CD4-positive, CD25-positive, alpha-beta regulatory T cell (primary cell): Measurements from ENCODE around the gene TIMM13. TPM values are rescaled to one million over a fixed set of nuclear protein-coding genes. Genes with fewer than 3 reads are reported as not detected.

Experiments used
- ATAC-seq, 2 donors: fragments of 150-1000 bp; cut with Tn5 transposase; one replicate each; pipeline ENCODE4 v1.10.0; 2021; ENCODE audit warnings: low read depth in 2 of 2, moderate number of reproducible peaks in 2 of 2, moderate library complexity in 1 of 2
- DNase-seq, 3 donors: peaks; one replicate each; pipeline versions ENCODE4 v3.0.0 to v3.0.0-alpha.2; 2012 to 2022; ENCODE audit warnings: mixed read lengths in 1 of 3
- H3K27ac ChIP-seq: one replicate; pipeline ENCODE4 v1.7.0; 2013; ENCODE audit warnings: mild to moderate bottlenecking, low read length; ENCODE audit not compliant: insufficient read depth, poor library complexity, severe bottlenecking
- H3K27me3 ChIP-seq: one replicate; pipeline ENCODE4 v1.7.0; 2013; ENCODE audit warnings: low read length; ENCODE audit not compliant: control insufficient read depth, insufficient read depth
- H3K36me3 ChIP-seq: one replicate; pipeline ENCODE4 v1.7.0; 2013; ENCODE audit warnings: mild to moderate bottlenecking, low read length, moderate library complexity; ENCODE audit not compliant: control insufficient read depth, insufficient read depth
- H3K4me1 ChIP-seq: 2 replicates; pipeline ENCODE4 v1.7.0; 2013; ENCODE audit warnings: mild to moderate bottlenecking, low read length; ENCODE audit not compliant: insufficient read depth, control insufficient read depth, poor library complexity, severe bottlenecking
- H3K4me3 ChIP-seq: one replicate; pipeline ENCODE4 v1.7.0; 2013; ENCODE audit warnings: low read depth, mild to moderate bottlenecking, low read length, moderate library complexity
- H3K9me3 ChIP-seq, 2 experiments: 1 replicate in 1 of 2; 2 replicates in 1 of 2; pipeline ENCODE4 v1.7.0; 2013; ENCODE audit warnings: low read length in 2 of 2, mild to moderate bottlenecking in 1 of 2, moderate library complexity in 1 of 2; ENCODE audit not compliant: control insufficient read depth in 2 of 2
- H3K27ac Mint-ChIP-seq, 3 donors: one replicate each; pipeline ENCODE4 v1.8.0; 2020 to 2022; ENCODE audit warnings: mild to moderate bottlenecking in 3 of 3, mixed read lengths in 3 of 3, moderate library complexity in 2 of 3
- H3K27me3 Mint-ChIP-seq: one replicate; pipeline ENCODE4 v1.8.0; 2022; ENCODE audit warnings: mild to moderate bottlenecking, mixed read lengths
- H3K36me3 Mint-ChIP-seq: one replicate; pipeline ENCODE4 v1.8.0; 2020; ENCODE audit warnings: mixed read lengths
- H3K4me1 Mint-ChIP-seq, 4 donors: one replicate each; pipeline ENCODE4 v1.8.0; 2020 to 2022; ENCODE audit warnings: mixed read lengths in 4 of 4, mild to moderate bottlenecking in 1 of 4
- H3K4me3 Mint-ChIP-seq, 4 donors: one replicate each; pipeline ENCODE4 v1.8.0; 2020 to 2022; ENCODE audit warnings: mild to moderate bottlenecking in 4 of 4, mixed read lengths in 4 of 4, moderate library complexity in 3 of 4
- H3K9me3 Mint-ChIP-seq, 7 donors: one replicate each; pipeline ENCODE4 v1.8.0; 2020 to 2022; ENCODE audit warnings: mixed read lengths in 7 of 7, mild to moderate bottlenecking in 3 of 7, moderate library complexity in 2 of 7
- polyA plus RNA-seq, 4 donors: library from polyadenylated mRNA; unstranded; fragments of 300-500 nt; fragmentation: Illumina TruSeq; gene quantifications; one replicate each; pipeline ENCODE4 v1.2.3, GENCODE V29; 2021
- total RNA-seq: library from RNA; stranded (reverse); gene quantifications from one replicate; pipeline ENCODE4 v1.2.3, GENCODE V29; 2022

TIMM13 gene
- total and polyA plus RNA-seq, 5 donors from 2014 or later, result 24.6 to 62.5 (median 56.4) TPM

DNA sequence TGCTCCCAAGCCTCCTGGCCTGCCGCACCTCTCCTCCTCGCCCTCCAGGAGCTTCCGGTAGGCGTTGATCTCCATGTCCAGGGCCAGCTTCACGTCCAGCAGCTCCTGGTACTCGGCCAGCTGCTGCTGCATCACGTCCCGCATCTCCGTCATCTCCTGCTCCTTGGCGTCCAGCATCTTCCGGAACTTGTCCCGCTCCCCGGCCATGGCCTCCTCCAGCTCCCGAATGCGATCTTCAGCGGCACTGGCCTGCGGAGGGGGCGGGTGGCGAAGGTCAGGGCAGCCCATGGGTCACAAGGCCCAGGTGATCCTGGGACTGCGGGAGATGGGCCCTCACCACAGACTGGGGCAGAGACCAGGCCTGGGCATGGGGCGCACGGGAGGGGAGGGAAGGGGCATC lies 6.9 kb upstream of the TIMM13 start:
- no peak overlapping the region for H3K27ac ChIP-seq
- H3K9me3 Mint-ChIP-seq, result no peaks in the 10 kb centered on the region
- peaks cover 6% of the 10 kb centered on the region for H3K36me3 ChIP-seq
- no peak overlapping the region for H3K27ac Mint-ChIP-seq
- H3K4me3 ChIP-seq, result no peak overlapping the region
- H3K36me3 Mint-ChIP-seq, result peaks cover 6% of the 10 kb centered on the region
- no peak overlapping the region for H3K4me3 Mint-ChIP-seq
- no peaks in the 10 kb centered on the region for H3K9me3 ChIP-seq
- ATAC-seq, result no peak
- no peaks in the 10 kb centered on the region for H3K27me3 ChIP-seq
- H3K27me3 Mint-ChIP-seq, result no peaks in the 10 kb centered on the region
- DNase-seq, result no peak
- peaks cover 0 to 3% (median 0%) of the 10 kb centered on the region in 4 donors for H3K4me1 Mint-ChIP-seq
- H3K4me1 ChIP-seq, result no peaks in the 10 kb centered on the region

GRCh38 chr19:2433854-2434253 lies 6.5 kb upstream of the TIMM13 start:
- H3K4me1 Mint-ChIP-seq, result peaks cover 0 to 3% (median 0%) of the 10 kb centered on the region in 4 donors
- peaks cover 6% of the 10 kb centered on the region for H3K36me3 Mint-ChIP-seq
- no peaks in the 10 kb centered on the region for H3K27me3 Mint-ChIP-seq
- Histone ChIP-seq H3K27me3 (no peaks in the 10 kb centered on the region), H3K36me3 (peaks cover 6% of the 10 kb centered on the region), H3K4me3 (no peak overlapping the region), H3K9me3 (no peaks in the 10 kb centered on the region), H3K27ac (no peak overlapping the region), H3K4me1 (no peaks in the 10 kb centered on the region)
- DNase-seq, result no peak
- no peak overlapping the region for H3K27ac Mint-ChIP-seq
- H3K9me3 Mint-ChIP-seq, result no peaks in the 10 kb centered on the region
- no peak overlapping the region for H3K4me3 Mint-ChIP-seq
- ATAC-seq, result no peak

GRCh38 chr19:2432131-2432848 lies 4.9 kb upstream of the TIMM13 start:
- no peak for DNase-seq
- Histone ChIP-seq H3K36me3 (peaks cover 6% of the 10 kb centered on the region), H3K27me3 (no peaks in the 10 kb centered on the region), H3K4me3 (no peak overlapping the region), H3K4me1 (peaks cover 7% of the 10 kb centered on the region), H3K9me3 (no peaks in the 10 kb centered on the region), H3K27ac (no peak overlapping the region)
- H3K4me1 Mint-ChIP-seq, result peaks cover 0 to 10% (median 5%) of the 10 kb centered on the region in 4 donors
- no peaks in the 10 kb centered on the region for H3K9me3 Mint-ChIP-seq
- no peaks in the 10 kb centered on the region for H3K27me3 Mint-ChIP-seq
- no peak overlapping the region for H3K4me3 Mint-ChIP-seq
- no peak for ATAC-seq
- no peak overlapping the region for H3K27ac Mint-ChIP-seq
- peaks cover 6% of the 10 kb centered on the region for H3K36me3 Mint-ChIP-seq

DNA sequence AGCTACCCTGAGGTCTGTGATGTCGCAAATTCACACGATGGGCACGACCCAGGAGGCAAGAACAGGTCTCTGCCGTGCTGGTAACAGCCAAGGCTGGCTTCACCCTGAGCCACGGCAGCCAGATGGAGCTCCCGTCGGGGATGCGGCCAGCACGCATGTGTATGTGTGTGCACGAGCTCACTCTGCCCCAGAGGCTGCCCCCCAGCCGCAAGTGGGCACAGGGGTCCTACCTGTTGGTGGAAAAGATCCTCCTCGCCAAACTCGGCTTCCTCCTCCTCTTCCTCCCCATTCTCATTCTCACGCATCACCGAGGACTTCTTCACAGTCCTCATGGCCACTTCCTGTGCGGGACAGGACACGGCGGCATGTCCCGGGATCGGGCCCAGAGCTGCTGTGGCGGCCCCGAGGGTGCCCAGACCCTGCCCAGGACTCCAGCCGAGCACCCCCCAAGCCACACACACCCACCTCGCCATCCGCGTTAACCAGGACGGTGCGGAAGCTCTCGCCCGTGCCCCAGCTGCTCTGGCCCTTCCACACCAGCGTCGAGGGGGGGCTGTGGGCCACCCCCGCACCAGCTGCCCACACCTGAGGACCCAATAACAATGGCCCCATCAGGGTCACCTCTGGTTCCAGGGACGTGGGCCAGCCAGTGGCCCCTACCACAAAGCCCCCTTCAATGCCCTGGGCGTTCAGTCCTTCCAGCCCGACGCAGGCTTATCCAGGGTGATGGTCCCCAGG lies 4.1 kb upstream of the TIMM13 start:
- H3K4me1 ChIP-seq, result peaks cover 15% of the 10 kb centered on the region
- H3K9me3 ChIP-seq, result no peaks in the 10 kb centered on the region
- H3K27ac ChIP-seq, result no peak overlapping the region
- no peaks in the 10 kb centered on the region for H3K27me3 Mint-ChIP-seq
- no peaks in the 10 kb centered on the region for H3K9me3 Mint-ChIP-seq
- H3K4me3 ChIP-seq, result no peak overlapping the region
- ATAC-seq, result no peak
- H3K27ac Mint-ChIP-seq, result peak overlapping the region in 1 of 3 donors; percentile 15
- H3K27me3 ChIP-seq, result no peaks in the 10 kb centered on the region
- peaks cover 6% of the 10 kb centered on the region for H3K36me3 ChIP-seq
- H3K4me1 Mint-ChIP-seq, result peaks cover 0 to 14% (median 6%) of the 10 kb centered on the region in 4 donors
- no peak for DNase-seq
- H3K36me3 Mint-ChIP-seq, result peaks cover 6% of the 10 kb centered on the region
- no peak overlapping the region for H3K4me3 Mint-ChIP-seq

DNA sequence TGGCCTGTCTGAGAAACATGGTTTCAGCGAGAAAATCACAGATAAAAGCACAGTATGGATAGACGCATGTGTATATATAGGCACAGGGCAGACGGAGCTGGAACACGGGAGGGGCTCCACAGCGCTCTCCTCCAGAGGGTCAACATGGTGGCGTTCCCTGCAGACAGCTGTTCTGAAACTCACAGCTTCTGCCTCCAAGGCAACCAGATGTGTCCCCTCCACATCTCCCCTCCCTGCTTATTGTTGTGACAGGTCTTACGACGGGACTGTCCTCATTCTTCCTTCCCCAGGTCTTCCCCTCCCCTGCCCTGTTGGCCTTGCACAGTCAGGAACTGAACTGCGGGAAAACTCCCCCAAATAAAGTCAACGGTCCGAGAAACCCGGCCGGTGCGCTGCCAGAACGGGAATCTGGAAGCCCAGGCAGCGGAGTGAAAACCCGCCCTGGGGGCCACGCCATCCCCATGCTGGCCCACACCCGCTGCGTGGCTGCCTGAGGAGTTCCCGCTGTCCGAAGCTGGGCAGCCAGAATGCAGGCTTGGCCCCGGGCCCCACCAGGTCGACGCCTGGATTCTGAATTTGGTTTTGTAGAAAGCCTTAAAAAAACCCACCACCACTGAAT lies 2.6 kb upstream of the TIMM13 start:
- Mint-ChIP-seq H3K36me3 (no peaks in the 10 kb centered on the region), H3K4me1 (peaks cover 0 to 23% (median 7%) of the 10 kb centered on the region in 4 donors), H3K9me3 (no peaks in the 10 kb centered on the region), H3K27me3 (no peaks in the 10 kb centered on the region), H3K4me3 (peak overlapping the region in 1 of 4 donors; percentile 31), H3K27ac (peak overlapping the region in 2 of 3 donors; percentile 52 to 70)
- Histone ChIP-seq H3K27ac (no peak overlapping the region), H3K27me3 (no peaks in the 10 kb centered on the region), H3K4me3 (no peak overlapping the region), H3K36me3 (peaks cover 6% of the 10 kb centered on the region), H3K4me1 (peaks cover 26% of the 10 kb centered on the region), H3K9me3 (no peaks in the 10 kb centered on the region)
- DNase-seq (no peak), ATAC-seq (no peak)

DNA sequence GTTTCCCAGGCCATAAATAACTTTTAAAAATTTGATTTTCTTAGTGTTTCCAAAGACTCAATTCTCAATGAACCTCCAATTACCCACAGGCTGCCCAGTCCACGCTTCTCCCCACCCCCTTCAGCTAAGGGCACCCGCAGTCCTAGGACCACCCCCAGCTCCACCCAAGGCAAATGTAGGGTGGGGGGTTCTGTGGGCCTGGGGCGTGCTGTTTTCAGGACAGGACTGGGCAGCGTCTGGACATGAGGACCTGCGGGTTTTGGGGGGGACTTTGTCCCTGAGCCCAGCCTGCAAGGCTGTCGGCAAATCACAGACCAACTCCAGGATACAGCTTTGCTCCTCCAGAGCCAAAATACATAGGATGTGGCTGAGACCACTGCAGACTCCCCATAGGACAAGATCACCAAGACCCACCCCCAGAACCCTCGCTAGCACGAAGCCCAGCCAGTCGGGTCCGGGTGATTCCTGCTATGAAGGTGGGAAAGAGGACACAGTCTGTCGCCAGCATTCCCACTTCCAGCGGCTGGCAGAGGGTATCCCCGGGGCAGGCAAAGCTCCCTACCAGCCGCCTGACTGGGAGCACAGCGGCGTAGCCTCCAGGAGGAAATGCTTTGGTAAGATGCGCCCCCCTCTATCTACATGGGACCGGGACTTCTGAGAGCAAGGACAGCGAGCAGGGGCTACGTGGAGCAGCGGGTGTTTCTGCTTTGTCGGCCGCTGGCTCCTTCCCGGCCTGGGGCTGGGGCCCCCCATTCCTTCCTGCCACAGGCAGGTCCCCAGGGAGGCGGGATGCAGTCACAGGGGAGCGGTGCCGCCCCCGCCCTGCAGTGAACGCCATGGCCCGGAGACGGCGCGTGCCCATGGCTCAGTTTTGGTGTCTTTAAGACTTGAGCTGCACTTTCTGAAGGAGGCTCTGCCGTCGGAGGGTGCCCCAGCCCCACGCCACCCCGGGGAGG lies 1.6 kb upstream of the TIMM13 start:
- Histone ChIP-seq H3K4me3 (no peak overlapping the region), H3K4me1 (peaks cover 26% of the 10 kb centered on the region), H3K36me3 (peaks cover 6% of the 10 kb centered on the region), H3K27ac (peak overlapping the region; percentile 94), H3K9me3 (no peaks in the 10 kb centered on the region), H3K27me3 (no peaks in the 10 kb centered on the region)
- no peaks in the 10 kb centered on the region for H3K9me3 Mint-ChIP-seq
- ATAC-seq (no peak), DNase-seq (no peak)
- H3K36me3 Mint-ChIP-seq, result no peaks in the 10 kb centered on the region
- no peak overlapping the region for H3K4me3 Mint-ChIP-seq
- no peaks in the 10 kb centered on the region for H3K27me3 Mint-ChIP-seq
- peaks cover 0 to 23% (median 7%) of the 10 kb centered on the region in 4 donors for H3K4me1 Mint-ChIP-seq
- no peak overlapping the region for H3K27ac Mint-ChIP-seq

GRCh38 chr19:2428321-2428690 lies 920 bp upstream of the TIMM13 start:
- H3K4me3 Mint-ChIP-seq, result peak overlapping the region in 2 of 4 donors; percentile 95 to 96
- Histone ChIP-seq H3K36me3 (peaks cover 6% of the 10 kb centered on the region), H3K27me3 (no peaks in the 10 kb centered on the region), H3K27ac (peak overlapping the region; percentile 94), H3K4me3 (peak overlapping the region; percentile 63), H3K4me1 (peaks cover 26% of the 10 kb centered on the region), H3K9me3 (no peaks in the 10 kb centered on the region)
- ATAC-seq (no peak), DNase-seq (no peak)
- H3K4me1 Mint-ChIP-seq, result peaks cover 0 to 23% (median 7%) of the 10 kb centered on the region in 4 donors
- H3K27me3 Mint-ChIP-seq, result no peaks in the 10 kb centered on the region
- H3K27ac Mint-ChIP-seq, result peak overlapping the region in 1 of 3 donors; percentile 98
- H3K36me3 Mint-ChIP-seq, result no peaks in the 10 kb centered on the region
- H3K9me3 Mint-ChIP-seq, result no peaks in the 10 kb centered on the region
